Activated CD4-positive, alpha-beta T cell treated with anti-CD3 and anti-CD28 coated beads, Interleukin-2, amount 10 ng/mL, durations not matched to agents 7 days and 5 days (primary cell): Measurements from ENCODE around the gene VPS33B. TPM values are rescaled to one million over a fixed set of nuclear protein-coding genes. Genes with fewer than 3 reads are reported as not detected.
"Not testable (repeated sequence)": the region's sequence is repeated elsewhere in the genome, so short reads cannot be mapped to it uniquely, and the experiment has no call there.

Source experiments
- CTCF ChIA-PET: fragments of 350-600 bp; sonication (Branson Sonifier 250); formaldehyde crosslinking; loops from one replicate; lab custom pipeline; 2021; ENCODE audit warnings: antibody characterized with exemption; lab: Charles Lee
- POLR2A ChIA-PET: fragments of 350-600 bp; sonication (Branson Sonifier 250); formaldehyde crosslinking; loops from one replicate; lab custom pipeline; 2021; ENCODE audit warnings: antibody characterized with exemption; lab: Charles Lee
- DNase-seq: peaks from one replicate; pipeline ENCODE4 v3.0.0-alpha.2; 2020
- H3K27ac Mint-ChIP-seq: one replicate; pipeline ENCODE4 v1.8.0; 2021; ENCODE audit warnings: mild to moderate bottlenecking, moderate library complexity, mixed read lengths
- H3K27me3 Mint-ChIP-seq: one replicate; pipeline ENCODE4 v1.8.0; 2021; ENCODE audit warnings: mixed read lengths
- H3K36me3 Mint-ChIP-seq: one replicate; pipeline ENCODE4 v1.8.0; 2021; ENCODE audit warnings: low read depth, mixed read lengths
- H3K4me1 Mint-ChIP-seq: one replicate; pipeline ENCODE4 v1.8.0; 2021; ENCODE audit warnings: mixed read lengths
- H3K4me3 Mint-ChIP-seq: one replicate; pipeline ENCODE4 v1.8.0; 2021; ENCODE audit warnings: mild to moderate bottlenecking, moderate library complexity, mixed read lengths
- H3K9me3 Mint-ChIP-seq: one replicate; pipeline ENCODE4 v1.8.0; 2021; ENCODE audit warnings: mixed read lengths
- total RNA-seq, 2 experiments: library from RNA; stranded (reverse); gene quantifications; one replicate each; pipeline ENCODE4 v1.2.3, GENCODE V29; 2021

Gene VPS33B
- total RNA-seq, 2 experiments from 2014 or later, result 17.9 to 19.7 TPM

- Mint-ChIP-seq H3K27me3 (peaks cover 29% of the 10 kb centered on the region), H3K4me3 (no peak overlapping the region), H3K36me3 (no peaks in the 10 kb centered on the region), H3K27ac (no peak overlapping the region), H3K9me3 (peaks cover 2% of the 10 kb centered on the region), H3K4me1 (peaks cover 30% of the 10 kb centered on the region)
- CTCF ChIA-PET, result interaction anchor here (0.6 to 3.7 kb wide), 9 partner anchors 10 to 1334 kb away, joined by 3 to 11 read pairs (median 4); no protein-coding TSS in a partner anchor
- DNase-seq, result peak; percentile 68
- POLR2A ChIA-PET, result interaction anchor here (0.6 kb wide), 1 partner anchor 688 kb away, joined by 4 read pairs; no protein-coding TSS in a partner anchor
These were observed 27.2 kb upstream of the VPS33B start for GRCh38 chr15:91049378-91050127.

DNA sequence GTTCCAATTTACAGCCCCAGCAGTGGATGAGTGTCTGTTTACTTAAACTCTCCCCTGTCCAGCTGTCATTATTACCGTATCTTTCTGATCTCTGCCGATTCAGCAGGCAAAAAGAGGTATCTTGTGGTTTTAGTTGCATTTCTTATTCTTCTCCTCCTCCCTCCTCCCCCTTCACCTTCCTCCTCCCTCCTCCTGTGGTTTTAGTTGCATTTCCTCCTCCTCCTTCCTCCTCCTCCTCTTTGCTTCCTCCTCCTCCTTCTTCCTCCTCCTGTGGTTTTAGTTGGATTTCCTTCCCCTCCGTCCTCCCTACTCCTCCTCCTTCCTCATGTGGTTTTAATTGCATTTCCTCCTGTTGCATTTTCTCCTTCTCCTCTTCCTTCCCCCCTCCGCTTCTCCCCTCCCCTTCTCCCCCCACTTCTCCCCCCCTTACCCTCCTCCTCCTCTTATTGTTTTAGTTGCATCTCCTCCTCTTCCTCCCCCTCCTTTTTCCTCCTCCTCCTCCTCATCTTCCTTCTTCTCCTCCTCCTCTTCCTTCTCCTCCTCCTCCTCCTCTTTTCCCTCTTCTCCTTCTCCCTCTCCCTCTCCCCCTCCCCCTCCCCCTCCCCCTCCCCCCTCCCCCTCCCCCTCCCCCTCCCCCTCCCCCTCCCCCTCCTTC is 25.3 kb upstream of the VPS33B start:
- no peaks in the 10 kb centered on the region for H3K36me3 Mint-ChIP-seq
- no peak overlapping the region for H3K27ac Mint-ChIP-seq
- CTCF ChIA-PET, result interaction anchor here (3.7 kb wide), 1 partner anchor 14 kb away, joined by 11 read pairs; no protein-coding TSS in a partner anchor

GRCh38 chr15:91046056-91046455 is 23.7 kb upstream of the VPS33B start:
- H3K36me3 Mint-ChIP-seq, DNase-seq, H3K27ac Mint-ChIP-seq, H3K4me3 Mint-ChIP-seq, POLR2A ChIA-PET, H3K9me3 Mint-ChIP-seq: not testable (repeated sequence)
- H3K27me3 Mint-ChIP-seq, result peaks cover 13% of the 10 kb centered on the region
- CTCF ChIA-PET, result interaction anchor here (1.2 kb wide), 1 partner anchor 13 kb away, joined by 5 read pairs; no protein-coding TSS in a partner anchor
- H3K4me1 Mint-ChIP-seq, result peaks cover 30% of the 10 kb centered on the region

More for the DNA sequence above, 25.3 kb upstream of the VPS33B start:
- Mint-ChIP-seq H3K4me3 (no peak overlapping the region), H3K27me3 (peaks cover 17% of the 10 kb centered on the region), H3K4me1 (peaks cover 30% of the 10 kb centered on the region), H3K9me3 (peaks cover 2% of the 10 kb centered on the region)
- DNase-seq, result no peak
- POLR2A ChIA-PET, result no interaction called here

DNA sequence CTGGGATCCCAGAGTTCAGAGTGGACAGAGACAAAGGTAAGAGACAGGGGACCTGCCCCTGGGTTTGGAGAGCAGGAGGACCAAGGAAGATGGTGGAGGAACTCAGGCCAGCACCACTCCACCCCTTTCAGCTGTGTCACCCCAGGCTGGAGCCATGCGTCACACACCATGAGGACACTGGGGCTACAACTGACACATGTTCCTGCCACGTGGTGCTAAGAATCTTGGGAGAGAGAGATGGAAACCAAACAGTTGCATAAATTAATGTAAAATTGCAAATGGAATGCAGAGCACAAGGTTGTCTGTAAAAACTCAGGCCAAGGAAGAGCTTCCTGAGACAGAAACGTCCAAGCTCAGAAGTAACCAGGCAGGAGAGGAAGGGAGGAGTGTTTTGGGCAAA is 22.7 kb upstream of the VPS33B start:
- CTCF ChIA-PET, result interaction anchor here (1.2 kb wide), 1 partner anchor 12 kb away, joined by 5 read pairs; no protein-coding TSS in a partner anchor
- POLR2A ChIA-PET, result no interaction called here

GRCh38 chr15:91043202-91043874 is 20.9 kb upstream of the VPS33B start:
- no peak overlapping the region for H3K27ac Mint-ChIP-seq
- ChIA-PET POLR2A (no interaction called here), CTCF (interaction anchor here (2.2 kb wide), 1 partner anchor 10 kb away, joined by 11 read pairs; no protein-coding TSS in a partner anchor)
- H3K27me3 Mint-ChIP-seq, result peaks cover 3% of the 10 kb centered on the region
- peaks cover 17% of the 10 kb centered on the region for H3K4me1 Mint-ChIP-seq
- H3K36me3 Mint-ChIP-seq, result no peaks in the 10 kb centered on the region
- H3K4me3 Mint-ChIP-seq, result no peak overlapping the region
- no peak for DNase-seq
- H3K9me3 Mint-ChIP-seq, result peaks cover 2% of the 10 kb centered on the region

More for the DNA sequence above, 22.7 kb upstream of the VPS33B start:
- no peak for DNase-seq
- Mint-ChIP-seq H3K4me3 (no peak overlapping the region), H3K36me3 (no peaks in the 10 kb centered on the region), H3K27me3 (peaks cover 13% of the 10 kb centered on the region), H3K9me3 (peaks cover 2% of the 10 kb centered on the region), H3K27ac (no peak overlapping the region), H3K4me1 (peaks cover 30% of the 10 kb centered on the region)

DNA sequence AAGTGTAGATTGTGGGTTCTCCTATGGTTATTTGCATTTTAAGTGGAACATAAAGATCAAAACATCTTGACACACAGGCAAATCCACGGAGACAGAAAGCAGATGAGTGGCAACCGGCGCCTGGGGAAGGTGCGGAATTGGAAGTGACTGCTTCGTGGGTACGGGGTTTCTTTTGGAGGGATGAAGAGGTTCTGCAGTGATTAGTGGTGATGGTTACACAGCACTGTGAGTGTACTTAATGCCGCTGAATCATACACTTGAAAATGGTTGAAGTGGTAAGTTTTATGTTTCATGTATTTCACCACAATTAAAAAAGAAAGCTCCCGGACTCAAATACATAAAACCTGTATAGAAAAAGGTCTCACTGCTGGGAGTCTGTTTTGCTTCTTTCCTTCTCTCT is 18.5 kb upstream of the VPS33B start:
- H3K4me3 Mint-ChIP-seq, result no peak overlapping the region
- no peaks in the 10 kb centered on the region for H3K36me3 Mint-ChIP-seq
- peaks cover 2% of the 10 kb centered on the region for H3K9me3 Mint-ChIP-seq
- H3K4me1 Mint-ChIP-seq, result peaks cover 2% of the 10 kb centered on the region
- DNase-seq, result no peak
- H3K27ac Mint-ChIP-seq, result no peak overlapping the region
- ChIA-PET POLR2A (no interaction called here), CTCF (interaction anchor here (1.1 to 1.5 kb wide), 2 partner anchors 12 to 239 kb away, joined by 3 read pairs; no protein-coding TSS in a partner anchor)
- peaks cover 10% of the 10 kb centered on the region for H3K27me3 Mint-ChIP-seq

DNA sequence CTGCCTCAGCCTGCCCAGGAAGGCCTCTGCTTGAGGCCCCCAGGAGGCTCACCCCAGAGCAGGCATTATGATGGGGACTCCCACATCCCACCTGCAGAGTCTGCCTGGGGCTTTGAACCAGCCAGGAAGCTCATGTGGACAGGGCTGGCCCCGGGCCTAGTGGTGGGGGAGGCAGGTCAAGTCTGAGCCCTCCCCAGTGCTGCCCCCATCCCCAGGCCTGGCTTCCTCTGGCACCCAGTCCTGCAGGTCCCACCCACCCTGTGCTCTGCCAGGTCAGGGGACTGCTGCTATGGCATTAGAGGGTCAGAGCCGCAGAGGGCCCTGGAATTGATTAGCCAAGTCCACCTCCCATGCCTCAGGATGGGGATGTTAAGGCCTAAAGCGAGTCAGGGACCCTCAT is 17.6 kb upstream of the VPS33B start:
- Mint-ChIP-seq H3K27me3 (peaks cover 11% of the 10 kb centered on the region), H3K4me1 (peaks cover under 1% of the 10 kb centered on the region), H3K36me3 (no peaks in the 10 kb centered on the region), H3K4me3 (no peak overlapping the region), H3K27ac (no peak overlapping the region), H3K9me3 (no peaks in the 10 kb centered on the region)
- ChIA-PET POLR2A (no interaction called here), CTCF (interaction anchor here (0.9 kb wide), 1 partner anchor 17 kb away, joined by 3 read pairs; the partner anchor contains the start of gene VPS33B)
- DNase-seq, result no peak

- Mint-ChIP-seq H3K4me1 (peaks cover 7% of the 10 kb centered on the region), H3K36me3 (no peaks in the 10 kb centered on the region), H3K4me3 (no peak overlapping the region), H3K9me3 (no peaks in the 10 kb centered on the region), H3K27ac (no peak overlapping the region), H3K27me3 (peaks cover 16% of the 10 kb centered on the region)
- DNase-seq, result peak; percentile 68
- POLR2A ChIA-PET, result interaction anchor here (0.5 kb wide), 1 partner anchor 11 kb away, joined by 3 read pairs; no protein-coding TSS in a partner anchor
- CTCF ChIA-PET, result interaction anchor here (1.0 to 2.5 kb wide), 14 partner anchors 8 to 713 kb away, joined by 4 to 11 read pairs (median 6); partner anchors contain the start of genes HDDC3, UNC45A and VPS33B
These were observed 10.8 kb upstream of the VPS33B start for GRCh38 chr15:91032919-91033803.

DNA sequence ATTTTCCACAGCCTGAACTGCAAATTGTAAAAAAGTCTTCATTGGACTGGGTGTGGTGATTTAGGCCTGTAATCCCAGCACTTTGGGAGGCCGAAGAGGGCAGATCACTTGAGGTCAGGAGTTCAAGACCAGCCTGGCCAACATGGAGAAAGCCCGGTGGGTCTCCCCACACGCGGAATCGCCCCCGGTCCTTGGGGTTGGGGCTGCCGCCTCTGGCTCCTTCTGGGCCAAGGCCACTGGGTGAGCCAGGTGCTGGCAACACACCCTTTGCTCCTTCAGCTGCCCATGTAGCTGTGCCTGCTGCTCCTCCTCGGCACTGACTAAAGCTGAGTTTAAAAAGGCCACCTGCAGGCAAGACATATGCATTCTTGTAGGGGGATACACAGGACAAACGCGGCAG is 9.4 kb upstream of the VPS33B start:
- ChIA-PET POLR2A (interaction anchor here (0.6 kb wide), 1 partner anchor 207 kb away, joined by 3 read pairs; no protein-coding TSS in a partner anchor), CTCF (interaction anchor here (2.2 to 2.5 kb wide), 2 partner anchors 10 to 27 kb away, joined by 6 to 9 read pairs; partner anchors contain the start of gene VPS33B)
- no peaks in the 10 kb centered on the region for H3K9me3 Mint-ChIP-seq
- no peaks in the 10 kb centered on the region for H3K36me3 Mint-ChIP-seq
- H3K27me3 Mint-ChIP-seq, result peaks cover 12% of the 10 kb centered on the region
- H3K27ac Mint-ChIP-seq, result no peak overlapping the region
- H3K4me3 Mint-ChIP-seq, result no peak overlapping the region
- peaks cover 7% of the 10 kb centered on the region for H3K4me1 Mint-ChIP-seq
- no peak for DNase-seq

GRCh38 chr15:91027677-91028076 is 5.3 kb upstream of the VPS33B start:
- POLR2A ChIA-PET, result no interaction called here
- H3K36me3 Mint-ChIP-seq, result no peaks in the 10 kb centered on the region
- no peak overlapping the region for H3K4me3 Mint-ChIP-seq
- CTCF ChIA-PET, result interaction anchor here (1.3 kb wide), 1 partner anchor 11 kb away, joined by 3 read pairs; no protein-coding TSS in a partner anchor
- H3K27ac Mint-ChIP-seq, result no peak overlapping the region
- DNase-seq, result no peak
- no peaks in the 10 kb centered on the region for H3K27me3 Mint-ChIP-seq
- no peaks in the 10 kb centered on the region for H3K9me3 Mint-ChIP-seq
- H3K4me1 Mint-ChIP-seq, result peaks cover 7% of the 10 kb centered on the region

- Mint-ChIP-seq H3K36me3 (peaks cover 6% of the 10 kb centered on the region), H3K4me1 (peaks cover 28% of the 10 kb centered on the region), H3K9me3 (no peaks in the 10 kb centered on the region), H3K27ac (no peak overlapping the region), H3K27me3 (no peaks in the 10 kb centered on the region), H3K4me3 (no peak overlapping the region)
- ChIA-PET POLR2A (no interaction called here), CTCF (interaction anchor here (1.1 to 2.1 kb wide), 2 partner anchors 32 to 37 kb away, joined by 3 to 5 read pairs; no protein-coding TSS in a partner anchor)
- DNase-seq, result no peak
These were observed 1.3 kb upstream of the VPS33B start for GRCh38 chr15:91023720-91024119.
